Measurements from ENCODE around the gene POLK. TPM values are rescaled to one million over a fixed set of nuclear protein-coding genes. Genes with fewer than 3 reads are reported as not detected.
"Not testable (repeated sequence)": the region's sequence is repeated elsewhere in the genome, so short reads cannot be mapped to it uniquely, and the experiment has no call there.

Gene POLK
- 10 to 100 TPM; 25.7 to 28.0 (median 25.8) TPM for total RNA-seq

DNA sequence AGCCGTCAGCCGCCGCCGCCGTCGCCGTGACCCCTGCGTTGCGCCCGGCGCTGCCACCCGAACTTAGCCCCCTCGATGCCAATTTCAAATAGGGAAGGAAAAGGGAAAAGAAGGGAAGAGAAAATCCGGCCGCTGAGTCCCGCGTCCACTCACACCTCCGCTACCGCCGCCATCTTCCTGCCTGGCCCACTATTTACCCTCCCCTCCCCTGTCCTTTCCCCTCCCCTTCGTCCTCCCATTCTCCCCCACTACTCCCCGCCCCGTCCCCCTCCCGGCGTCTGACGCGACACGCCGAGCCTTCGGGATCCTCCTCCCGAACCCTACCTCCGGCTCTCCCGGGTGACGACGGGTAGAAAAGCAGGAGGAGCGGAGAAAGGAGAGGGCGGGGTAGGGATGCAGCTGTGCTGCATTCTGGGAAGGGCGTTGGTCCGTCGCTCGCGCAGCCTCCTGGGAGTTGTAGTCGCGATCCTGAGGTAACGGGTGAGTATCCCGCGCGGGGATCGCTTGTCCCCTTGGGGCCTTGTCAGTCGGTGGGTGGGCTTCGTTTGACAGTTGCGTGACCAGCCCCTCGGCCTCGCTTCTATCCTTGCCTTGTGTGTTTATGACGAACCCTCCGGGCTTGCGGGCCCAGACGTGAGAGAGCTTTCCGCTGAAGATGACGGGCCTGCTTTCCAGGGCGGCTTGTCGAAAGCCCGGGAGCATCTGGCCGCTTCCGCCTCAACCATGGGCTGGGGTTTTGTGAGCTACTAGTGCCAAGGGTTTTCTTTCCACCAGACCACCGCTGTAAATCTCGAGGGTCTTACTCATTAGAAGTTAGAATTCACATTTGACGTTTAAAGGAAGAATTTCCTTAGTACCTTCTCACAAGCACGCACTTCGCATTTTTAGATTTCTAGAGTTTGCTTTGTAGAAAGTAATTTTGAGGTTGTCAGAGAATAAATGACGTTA, at the start of gene POLK, which contains the start of gene CERT1:
POLK (plus strand) TSS at position 457 of the 948 bp plus-strand sequence.
CERT1 (minus strand) TSS at position 195 of the 948 bp plus-strand sequence. CDS start 422 bp downstream, outside the sequence.
- H3K36me3 Mint-ChIP-seq (ENCODE audit: insufficient read depth), result no peaks in the 10 kb centered on the region

DNA sequence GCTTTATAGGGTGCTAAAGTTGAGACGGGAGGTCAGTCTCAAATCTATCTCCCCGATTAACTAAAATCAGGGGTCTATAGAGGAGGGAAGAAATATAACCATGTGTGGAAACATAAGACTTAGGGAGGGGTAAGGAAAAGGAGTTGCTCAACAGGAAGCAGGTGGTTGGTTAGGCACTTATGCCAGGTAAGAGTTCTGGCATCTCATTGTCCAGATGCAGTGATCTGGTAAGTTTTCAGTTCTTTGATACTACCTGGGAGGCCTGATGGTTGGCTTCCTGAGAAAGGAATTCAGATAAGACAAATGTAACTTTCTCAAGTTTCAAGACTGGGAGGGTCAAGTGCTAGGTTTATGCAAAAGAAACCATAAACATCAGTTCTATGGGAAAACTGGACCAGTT, 48.0 kb upstream of the POLK start:
- Mint-ChIP-seq H3K36me3 (ENCODE audit: insufficient read depth) (peaks cover 25% of the 10 kb centered on the region), H3K4me1 (ENCODE audit: low read depth) (peaks cover 53% of the 10 kb centered on the region), H3K9me3 (peaks cover 9% of the 10 kb centered on the region), H3K27me3 (ENCODE audit: low read depth) (no peaks in the 10 kb centered on the region), H3K4me3 (no peak overlapping the region)
- DNase-seq, result no peak
- ATAC-seq, result no peak

More for the DNA sequence above, at the start of gene POLK, which contains the start of gene CERT1:
- ATAC-seq, result peak; percentile 94 to 95
- Mint-ChIP-seq H3K9me3 (no peaks in the 10 kb centered on the region), H3K27me3 (ENCODE audit: low read depth) (no peaks in the 10 kb centered on the region), H3K4me1 (ENCODE audit: low read depth) (peaks cover 43% of the 10 kb centered on the region), H3K4me3 (peak within 1 kb of the TSS; percentile 96)
- DNase-seq, result peak; percentile 91

DNA sequence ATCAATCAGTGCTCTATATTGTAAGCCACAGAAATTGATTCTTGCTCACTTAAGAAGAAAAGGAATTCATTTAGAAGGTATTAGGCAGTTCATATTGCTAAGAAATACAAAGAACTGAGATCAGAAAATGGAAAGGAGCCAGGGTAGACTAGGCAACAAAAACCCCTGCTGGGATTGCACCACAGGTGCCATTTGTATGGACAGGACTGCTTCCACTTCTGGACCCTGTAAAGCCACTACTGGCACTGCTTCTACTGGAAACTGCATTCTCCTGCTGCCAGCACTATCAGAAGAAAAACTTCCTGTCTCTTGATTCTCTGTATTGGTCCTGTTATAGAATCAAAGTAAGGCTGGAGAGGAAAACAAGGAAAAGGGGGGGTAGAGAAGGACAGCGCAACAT, 46.2 kb upstream of the POLK start:
- no peaks in the 10 kb centered on the region for H3K27me3 Mint-ChIP-seq (ENCODE audit: low read depth)
- DNase-seq, result no peak
- H3K9me3 Mint-ChIP-seq, result peaks cover 23% of the 10 kb centered on the region
- peaks cover 53% of the 10 kb centered on the region for H3K4me1 Mint-ChIP-seq (ENCODE audit: low read depth)
- no peak overlapping the region for H3K4me3 Mint-ChIP-seq
- H3K36me3 Mint-ChIP-seq (ENCODE audit: insufficient read depth), result peaks cover 32% of the 10 kb centered on the region
- no peak for ATAC-seq

DNA sequence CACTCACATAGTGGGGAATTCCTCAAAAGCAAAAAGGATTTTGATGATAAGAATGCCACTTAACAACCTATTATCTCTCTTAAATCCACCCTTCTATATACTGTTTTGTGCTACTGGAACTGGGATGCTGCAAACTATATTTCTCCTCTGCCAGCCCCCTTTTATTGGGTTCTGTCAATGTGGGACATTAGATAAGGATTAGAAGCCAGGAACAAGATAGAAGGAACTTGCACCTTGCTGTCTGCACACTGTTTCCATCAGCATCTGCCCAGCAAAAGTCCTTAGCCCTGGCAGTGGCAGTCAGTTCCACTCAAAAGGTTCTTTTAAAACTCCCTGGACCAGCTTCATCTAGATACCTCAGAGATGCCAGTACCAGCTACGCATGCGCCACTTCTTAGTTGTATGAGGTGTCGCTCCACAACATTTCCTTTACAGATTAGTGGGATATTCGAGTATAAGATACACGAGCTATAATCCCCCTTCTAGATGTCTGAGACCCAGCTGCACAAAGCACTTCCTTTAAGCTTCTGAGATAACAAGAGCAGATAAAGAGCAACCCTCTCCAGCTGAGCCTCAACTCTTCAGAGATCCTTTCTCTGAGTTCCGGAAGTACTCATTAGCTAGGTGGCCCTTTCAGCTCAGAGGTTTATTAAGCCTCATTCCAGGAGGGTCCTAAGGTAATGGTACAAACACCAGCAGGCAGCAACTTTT, 45.5 kb upstream of the POLK start:
- ATAC-seq, result no peak
- DNase-seq, result no peak
- Mint-ChIP-seq H3K27me3 (ENCODE audit: low read depth) (no peaks in the 10 kb centered on the region), H3K36me3 (ENCODE audit: insufficient read depth) (peaks cover 35% of the 10 kb centered on the region), H3K4me1 (ENCODE audit: low read depth) (peaks cover 47% of the 10 kb centered on the region), H3K9me3 (peaks cover 29% of the 10 kb centered on the region), H3K4me3 (no peak overlapping the region)

DNA sequence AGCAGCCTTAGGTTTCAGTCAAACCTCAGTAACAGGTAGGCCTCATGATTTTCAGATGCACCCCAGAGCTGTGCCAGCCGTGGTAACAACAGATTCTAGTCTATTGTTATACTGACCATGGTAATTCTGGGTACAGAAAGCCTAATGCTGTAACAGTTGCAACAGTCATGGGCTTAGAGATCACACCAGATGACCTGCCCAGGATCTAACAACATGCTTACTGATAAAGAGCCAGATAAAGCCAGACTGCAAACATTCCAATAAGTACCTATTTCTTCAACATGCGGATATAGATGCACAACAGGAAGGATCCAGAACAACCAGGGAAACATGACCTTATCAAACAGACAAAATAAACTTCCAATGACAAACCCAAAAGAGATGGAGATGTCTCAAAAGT, 43.1 kb upstream of the POLK start:
- H3K27me3 Mint-ChIP-seq (ENCODE audit: low read depth), result no peaks in the 10 kb centered on the region
- H3K9me3 Mint-ChIP-seq, result peaks cover 36% of the 10 kb centered on the region
- ATAC-seq (no peak), DNase-seq (no peak)
- H3K36me3 Mint-ChIP-seq (ENCODE audit: insufficient read depth), result peaks cover 41% of the 10 kb centered on the region
- H3K4me3 Mint-ChIP-seq, result no peak overlapping the region
- H3K4me1 Mint-ChIP-seq (ENCODE audit: low read depth), result peaks cover 32% of the 10 kb centered on the region

DNA sequence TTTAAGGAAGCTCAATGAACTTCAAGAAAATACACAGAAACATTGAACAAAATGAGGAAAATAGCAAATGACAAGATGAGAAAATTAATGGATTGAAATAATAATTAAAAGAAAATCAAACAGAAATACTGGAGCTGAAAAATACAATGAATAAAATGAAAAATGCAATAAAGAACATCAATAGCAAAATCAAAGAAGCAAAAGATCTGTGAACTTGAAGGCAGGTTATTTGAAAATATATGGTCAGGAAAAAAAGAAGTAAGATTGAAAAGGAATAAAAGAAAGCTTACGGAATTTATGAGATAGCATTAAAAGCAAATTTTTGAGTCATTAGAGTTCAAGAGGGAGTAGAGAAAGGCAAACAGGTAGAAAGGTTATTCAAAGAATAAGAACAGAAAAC, 42.7 kb upstream of the POLK start:
- DNase-seq (no peak), ATAC-seq (no peak)
- Mint-ChIP-seq H3K27me3 (ENCODE audit: low read depth) (no peaks in the 10 kb centered on the region), H3K36me3 (ENCODE audit: insufficient read depth) (peaks cover 41% of the 10 kb centered on the region), H3K4me3 (no peak overlapping the region), H3K9me3 (peaks cover 36% of the 10 kb centered on the region), H3K4me1 (ENCODE audit: low read depth) (peaks cover 28% of the 10 kb centered on the region)

DNA sequence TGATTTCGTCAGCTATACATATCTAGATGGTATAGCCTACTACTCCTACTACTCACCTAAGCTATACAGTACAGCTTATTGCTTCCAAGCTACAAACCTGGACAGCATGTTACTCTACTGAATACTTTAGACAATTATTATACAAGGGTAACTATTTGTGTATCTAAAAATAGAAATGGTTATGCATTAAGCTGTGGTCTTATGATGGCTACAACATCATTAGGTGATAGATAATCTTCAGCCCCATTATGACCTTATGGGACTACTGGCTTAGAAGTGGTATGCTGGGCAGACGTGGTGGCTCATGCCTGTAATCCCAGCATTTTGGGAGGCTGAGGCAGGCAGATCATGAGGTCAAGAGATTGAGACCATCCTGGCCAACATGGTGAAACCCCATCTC, 40.5 kb upstream of the POLK start:
- Mint-ChIP-seq H3K4me3 (no peak overlapping the region), H3K9me3 (peaks cover 36% of the 10 kb centered on the region), H3K36me3 (ENCODE audit: insufficient read depth) (peaks cover 45% of the 10 kb centered on the region), H3K4me1 (ENCODE audit: low read depth) (peaks cover 12% of the 10 kb centered on the region), H3K27me3 (ENCODE audit: low read depth) (no peaks in the 10 kb centered on the region)
- DNase-seq (no peak), ATAC-seq (no peak)

DNA sequence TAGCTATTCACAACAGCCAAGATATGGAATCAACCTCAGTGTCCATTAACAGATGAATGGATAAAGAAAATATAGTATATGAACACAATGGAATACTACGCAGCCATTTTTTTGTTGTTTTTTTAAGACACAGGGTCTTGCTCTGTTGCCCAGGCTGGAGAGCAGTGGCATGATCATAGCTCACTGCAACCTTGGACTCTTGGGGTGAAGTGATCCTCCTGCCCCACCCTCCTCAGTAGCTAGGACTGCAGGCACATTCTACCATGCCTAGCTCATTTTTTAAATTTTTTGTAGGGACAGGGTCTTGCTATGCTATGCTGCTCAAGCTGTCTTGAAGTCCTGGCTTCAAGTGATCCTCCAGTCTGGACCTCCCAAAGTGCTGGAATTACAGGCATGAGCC, 38.7 kb upstream of the POLK start:
- peaks cover 45% of the 10 kb centered on the region for H3K36me3 Mint-ChIP-seq (ENCODE audit: insufficient read depth)
- DNase-seq (no peak), ATAC-seq (no peak)
- H3K27me3 Mint-ChIP-seq (ENCODE audit: low read depth), result no peaks in the 10 kb centered on the region
- peaks cover 1% of the 10 kb centered on the region for H3K4me1 Mint-ChIP-seq (ENCODE audit: low read depth)
- peaks cover 32% of the 10 kb centered on the region for H3K9me3 Mint-ChIP-seq
- no peak overlapping the region for H3K4me3 Mint-ChIP-seq

DNA sequence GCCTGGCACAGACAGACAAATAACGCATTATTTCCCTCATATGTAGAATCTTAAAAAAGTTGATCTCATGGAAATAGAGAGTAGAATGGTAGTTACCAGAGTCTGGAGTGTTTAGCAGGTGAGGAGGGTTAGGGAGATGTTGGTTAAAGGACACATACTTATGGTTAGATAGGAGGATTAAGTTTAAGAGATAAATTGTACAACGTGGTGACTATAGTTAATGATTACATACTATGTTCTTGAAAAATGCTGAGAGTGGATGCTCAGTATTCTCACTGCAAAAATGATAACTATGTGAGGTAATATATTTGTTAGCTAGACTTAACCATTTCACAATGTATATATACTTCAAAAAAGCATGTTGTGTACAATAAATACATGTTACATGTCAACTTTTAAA, 38.2 kb upstream of the POLK start:
- Mint-ChIP-seq H3K27me3 (ENCODE audit: low read depth) (no peaks in the 10 kb centered on the region), H3K36me3 (ENCODE audit: insufficient read depth) (peaks cover 44% of the 10 kb centered on the region), H3K4me3 (no peak overlapping the region), H3K4me1 (ENCODE audit: low read depth) (no peaks in the 10 kb centered on the region), H3K9me3 (peaks cover 30% of the 10 kb centered on the region)
- no peak for ATAC-seq
- DNase-seq, result no peak

DNA sequence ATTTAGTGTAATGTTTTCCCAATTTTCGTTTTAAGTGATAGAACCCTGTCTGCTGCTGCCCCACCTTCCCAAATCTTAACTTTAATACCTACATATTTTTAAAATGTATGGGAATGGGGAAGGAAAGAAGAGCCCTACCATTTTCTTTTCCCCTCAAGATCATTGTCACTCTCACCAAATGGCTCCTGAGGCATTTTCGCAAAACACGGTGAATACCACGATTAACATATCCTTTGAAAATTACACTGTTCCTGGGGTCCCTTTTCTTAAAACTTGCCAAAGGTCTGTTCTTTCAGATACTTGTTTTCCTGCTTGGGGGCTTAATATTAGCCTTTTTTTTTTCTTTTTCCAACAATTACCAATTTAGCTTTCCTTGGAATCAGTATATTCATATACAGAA, 36.3 kb upstream of the POLK start:
- ATAC-seq (no peak), DNase-seq (no peak)
- Mint-ChIP-seq H3K36me3 (ENCODE audit: insufficient read depth) (peaks cover 37% of the 10 kb centered on the region), H3K27me3 (ENCODE audit: low read depth) (no peaks in the 10 kb centered on the region), H3K4me1 (ENCODE audit: low read depth) (no peaks in the 10 kb centered on the region), H3K4me3 (no peak overlapping the region), H3K9me3 (peaks cover 14% of the 10 kb centered on the region)

DNA sequence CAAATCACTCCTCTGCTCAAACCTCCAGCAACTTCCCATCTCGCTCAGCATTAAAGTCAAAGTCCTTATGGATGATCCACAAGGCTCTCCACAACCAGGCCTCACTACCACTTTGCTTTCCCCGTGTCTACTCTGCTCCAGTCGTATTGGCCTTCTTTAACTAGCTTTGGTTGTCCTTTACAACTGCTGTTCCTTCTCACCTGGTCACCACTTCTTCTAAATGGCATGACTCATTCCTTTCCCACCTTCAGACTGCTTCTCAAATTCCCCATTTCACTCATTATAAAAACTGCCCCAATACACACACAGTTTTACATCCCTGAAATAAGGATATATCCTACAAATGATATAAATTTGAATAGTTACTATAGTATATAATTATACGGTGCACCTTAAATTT, 30.7 kb upstream of the POLK start:
- Mint-ChIP-seq H3K36me3 (ENCODE audit: insufficient read depth) (peaks cover 45% of the 10 kb centered on the region), H3K27me3 (ENCODE audit: low read depth) (no peaks in the 10 kb centered on the region), H3K4me1 (ENCODE audit: low read depth) (peaks cover 20% of the 10 kb centered on the region), H3K9me3 (peaks cover 28% of the 10 kb centered on the region), H3K4me3 (no peak overlapping the region)
- DNase-seq, result no peak
- no peak for ATAC-seq

DNA sequence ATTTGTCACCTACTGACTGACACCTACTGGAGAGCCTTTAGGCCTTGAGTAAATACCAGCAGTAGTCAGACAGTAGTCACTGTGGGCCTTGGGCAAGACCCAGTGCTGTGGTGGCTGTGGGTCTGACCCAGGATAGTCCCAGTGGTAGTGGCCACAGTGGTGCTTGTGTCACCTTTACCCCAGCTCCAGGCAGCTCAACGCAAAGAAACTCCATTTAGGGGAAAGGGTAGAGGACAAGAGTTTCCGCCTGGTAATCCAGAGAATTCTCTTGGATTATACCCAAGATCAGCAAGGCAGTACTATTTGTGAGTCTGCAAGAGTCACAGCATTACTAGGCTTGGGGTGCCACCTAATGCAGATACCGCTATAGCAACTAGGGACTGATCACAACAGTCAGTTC, 29.2 kb upstream of the POLK start:
- no peak for DNase-seq
- peaks cover 52% of the 10 kb centered on the region for H3K36me3 Mint-ChIP-seq (ENCODE audit: insufficient read depth)
- peaks cover 29% of the 10 kb centered on the region for H3K4me1 Mint-ChIP-seq (ENCODE audit: low read depth)
- no peak for ATAC-seq
- H3K4me3 Mint-ChIP-seq, result no peak overlapping the region
- H3K27me3 Mint-ChIP-seq (ENCODE audit: low read depth), result no peaks in the 10 kb centered on the region
- H3K9me3 Mint-ChIP-seq, result peaks cover 43% of the 10 kb centered on the region

DNA sequence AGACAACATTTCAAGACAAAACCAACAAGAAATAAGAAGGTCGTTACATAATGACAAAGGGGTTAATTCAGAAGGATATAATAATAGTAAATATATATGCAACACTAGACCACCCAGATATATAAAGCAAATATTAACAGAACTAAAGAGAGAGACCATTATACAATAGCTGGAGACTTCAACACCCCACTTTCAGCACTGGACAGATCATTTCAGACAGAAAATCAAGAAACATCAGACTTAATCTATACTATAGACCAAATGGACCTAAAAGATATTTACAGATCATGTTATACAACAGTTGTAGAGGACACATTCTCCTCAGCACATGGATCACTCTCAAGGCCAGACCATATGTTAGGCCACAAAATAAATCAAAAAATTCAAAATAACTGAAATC, 27.1 kb upstream of the POLK start:
- Mint-ChIP-seq H3K4me1 (ENCODE audit: low read depth) (peaks cover 35% of the 10 kb centered on the region), H3K9me3 (peaks cover 47% of the 10 kb centered on the region), H3K36me3 (ENCODE audit: insufficient read depth) (peaks cover 57% of the 10 kb centered on the region), H3K4me3 (no peak overlapping the region), H3K27me3 (ENCODE audit: low read depth) (no peaks in the 10 kb centered on the region)
- no peak for DNase-seq
- no peak for ATAC-seq

DNA sequence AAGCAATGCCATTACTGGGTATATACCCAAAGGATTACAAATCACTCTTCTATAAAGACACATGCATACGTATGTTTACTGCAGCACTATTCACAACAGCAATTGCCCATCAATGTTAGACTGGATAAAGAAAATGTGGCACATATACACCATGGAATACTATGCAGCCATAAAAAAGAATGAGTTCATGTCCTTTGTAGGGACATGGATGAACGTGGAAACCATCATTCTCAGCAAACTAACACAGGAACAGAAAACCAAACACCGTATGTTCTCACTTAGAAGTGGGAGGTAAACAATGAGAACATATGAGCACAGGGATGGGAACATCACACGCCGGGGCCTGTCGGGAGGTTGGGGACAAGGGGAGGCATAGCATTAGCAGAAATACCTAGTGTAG, 21.8 kb upstream of the POLK start:
- peaks cover 25% of the 10 kb centered on the region for H3K4me1 Mint-ChIP-seq (ENCODE audit: low read depth)
- peaks cover 33% of the 10 kb centered on the region for H3K9me3 Mint-ChIP-seq
- ATAC-seq; H3K4me3 Mint-ChIP-seq; DNase-seq; H3K27me3 Mint-ChIP-seq (ENCODE audit: low read depth): not testable (repeated sequence)
- peaks cover 67% of the 10 kb centered on the region for H3K36me3 Mint-ChIP-seq (ENCODE audit: insufficient read depth)

Measured in activated T-cell treated with anti-CD3 and anti-CD28 coated beads, Interleukin-2, amount 50 U/mL, for 4 hours (primary cell).